ENCODE measurements around the gene HABP4. TPM values are rescaled to one million over a fixed set of nuclear protein-coding genes. Genes with fewer than 3 reads are reported as not detected.

Gene HABP4
- total and polyA plus RNA-seq, 3 donors from 2014 or later, result 30.6 to 67.2 (median 46.9) TPM

- Histone ChIP-seq H3K4me3 (no peak overlapping the region), H3K27ac (no peak overlapping the region), H3K27me3 (no peaks in the 10 kb centered on the region), H3K4me1 (peaks cover 19% of the 10 kb centered on the region), H3K36me3 (ENCODE audit: low read depth, missing control alignments) (no peaks in the 10 kb centered on the region), H3K9me3 (no peaks in the 10 kb centered on the region)
- 91 to 94% methylated on average over 15 to 16 of the region's 16 CpGs for WGBS, 2 donors
- intact Hi-C loops (cut with DNase I; ENCODE audit: low total_unique reads), result no loop called here
- TF ChIP-seq, protein P1, sequence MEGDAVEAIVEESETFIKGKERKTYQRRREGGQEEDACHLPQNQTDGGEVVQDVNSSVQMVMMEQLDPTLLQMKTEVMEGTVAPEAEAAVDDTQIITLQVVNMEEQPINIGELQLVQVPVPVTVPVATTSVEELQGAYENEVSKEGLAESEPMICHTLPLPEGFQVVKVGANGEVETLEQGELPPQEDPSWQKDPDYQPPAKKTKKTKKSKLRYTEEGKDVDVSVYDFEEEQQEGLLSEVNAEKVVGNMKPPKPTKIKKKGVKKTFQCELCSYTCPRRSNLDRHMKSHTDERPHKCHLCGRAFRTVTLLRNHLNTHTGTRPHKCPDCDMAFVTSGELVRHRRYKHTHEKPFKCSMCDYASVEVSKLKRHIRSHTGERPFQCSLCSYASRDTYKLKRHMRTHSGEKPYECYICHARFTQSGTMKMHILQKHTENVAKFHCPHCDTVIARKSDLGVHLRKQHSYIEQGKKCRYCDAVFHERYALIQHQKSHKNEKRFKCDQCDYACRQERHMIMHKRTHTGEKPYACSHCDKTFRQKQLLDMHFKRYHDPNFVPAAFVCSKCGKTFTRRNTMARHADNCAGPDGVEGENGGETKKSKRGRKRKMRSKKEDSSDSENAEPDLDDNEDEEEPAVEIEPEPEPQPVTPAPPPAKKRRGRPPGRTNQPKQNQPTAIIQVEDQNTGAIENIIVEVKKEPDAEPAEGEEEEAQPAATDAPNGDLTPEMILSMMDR (IDR thresholded peaks at IDR 0.05), result no peak
- TF ChIP-seq POLR2A (IDR thresholded peaks at IDR 0.05), result no peak
- no peak for DNase-seq
These were observed 35.3 kb downstream of the HABP4 start for GRCh38 chr9:96485280-96485679.

DNA sequence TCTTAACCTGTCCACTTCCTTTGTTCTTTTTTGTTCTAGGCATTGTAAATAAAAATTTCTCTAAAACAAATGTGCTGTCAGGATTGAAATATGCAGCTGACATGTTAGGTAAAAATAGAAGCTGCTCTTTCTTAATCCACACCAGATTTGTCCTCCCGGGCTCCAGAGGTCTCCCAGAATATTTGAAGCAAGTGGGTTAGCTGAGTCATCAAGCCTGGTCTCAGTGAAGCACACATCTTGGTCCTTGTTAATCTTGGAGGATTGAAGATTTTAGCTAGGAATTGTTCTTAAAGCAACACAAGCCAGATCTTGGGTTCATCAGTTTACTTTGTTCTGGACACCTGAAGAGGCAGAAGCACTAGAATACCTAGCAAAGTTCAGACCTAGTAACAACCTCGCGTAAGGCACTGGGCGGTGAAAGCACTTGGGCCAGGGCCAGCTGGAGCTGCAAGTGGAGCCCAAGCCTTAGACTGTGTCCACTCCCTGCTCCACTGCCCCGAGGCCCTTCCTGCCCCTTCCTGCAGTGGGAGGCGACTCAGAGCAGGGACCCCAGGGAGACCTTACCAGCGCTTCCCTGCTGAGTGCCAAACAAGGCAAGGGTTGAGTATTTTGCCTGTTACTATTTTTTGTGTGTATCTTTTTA, 36.5 kb downstream of the HABP4 start:
- Histone ChIP-seq H3K27me3 (no peaks in the 10 kb centered on the region), H3K9me3 (no peaks in the 10 kb centered on the region), H3K4me3 (no peak overlapping the region), H3K36me3 (ENCODE audit: low read depth, missing control alignments) (no peaks in the 10 kb centered on the region), H3K4me1 (peaks cover 19% of the 10 kb centered on the region), H3K27ac (peak overlapping the region; percentile 40 to 55)
- no peak for TF ChIP-seq POLR2A (IDR thresholded peaks at IDR 0.05)
- TF ChIP-seq, protein P1 (IDR thresholded peaks at IDR 0.05), result no peak
- intact Hi-C loops (cut with DNase I; ENCODE audit: low total_unique reads), result no loop called here
- 28 to 59% methylated on average over 7 of the region's 7 CpGs for WGBS, 2 donors
- peak; percentile 71 for DNase-seq

- intact Hi-C loops (cut with DNase I; ENCODE audit: low total_unique reads), result no loop called here
- 59 to 64% methylated on average over 1 of the region's 1 CpG for WGBS, 2 donors
- no peaks in the 10 kb centered on the region for H3K27me3 ChIP-seq
- no peak overlapping the region for H3K4me3 ChIP-seq
- H3K36me3 ChIP-seq (ENCODE audit: low read depth, missing control alignments), result no peaks in the 10 kb centered on the region
- peaks cover 19% of the 10 kb centered on the region for H3K4me1 ChIP-seq
- TF ChIP-seq, protein P1 (IDR thresholded peaks at IDR 0.05), result no peak
- TF ChIP-seq POLR2A (IDR thresholded peaks at IDR 0.05), result no peak
- no peak for DNase-seq
- peak overlapping the region in 1 of 2 donors; percentile 55 for H3K27ac ChIP-seq
- H3K9me3 ChIP-seq, result no peaks in the 10 kb centered on the region
These were observed 37.0 kb downstream of the HABP4 start for GRCh38 chr9:96487029-96487396.

- DNase-seq, result no peak
- H3K4me1 ChIP-seq, result peaks cover 19% of the 10 kb centered on the region
- TF ChIP-seq, protein P1 (IDR thresholded peaks at IDR 0.05), result no peak
- no peak for TF ChIP-seq POLR2A (IDR thresholded peaks at IDR 0.05)
- H3K27ac ChIP-seq, result no peak overlapping the region
- H3K36me3 ChIP-seq (ENCODE audit: low read depth, missing control alignments), result no peaks in the 10 kb centered on the region
- no peak overlapping the region for H3K4me3 ChIP-seq
- intact Hi-C loops (cut with DNase I; ENCODE audit: low total_unique reads), result no loop called here
- 65 to 82% methylated on average over 10 of the region's 10 CpGs for WGBS, 2 donors
- H3K9me3 ChIP-seq, result no peaks in the 10 kb centered on the region
- H3K27me3 ChIP-seq, result no peaks in the 10 kb centered on the region
These were observed 38.0 kb downstream of the HABP4 start for GRCh38 chr9:96487949-96488348.

- Histone ChIP-seq H3K27me3 (no peaks in the 10 kb centered on the region), H3K9me3 (no peaks in the 10 kb centered on the region), H3K27ac (no peak overlapping the region), H3K4me1 (peaks cover 19% of the 10 kb centered on the region), H3K4me3 (no peak overlapping the region), H3K36me3 (ENCODE audit: low read depth, missing control alignments) (no peaks in the 10 kb centered on the region)
- WGBS, 2 donors, result 91% methylated on average over 9 to 12 of the region's 12 CpGs
- DNase-seq, result no peak
- intact Hi-C loops (cut with DNase I; ENCODE audit: low total_unique reads), result no loop called here
- TF ChIP-seq POLR2A (IDR thresholded peaks at IDR 0.05), result no peak
- TF ChIP-seq, protein P1 (IDR thresholded peaks at IDR 0.05), result no peak
These were observed 39.6 kb downstream of the HABP4 start for GRCh38 chr9:96489482-96489979.
